Right cardiac atrium (tissue), 5 donors: ENCODE data around the gene SND1. TPM values are rescaled to one million over a fixed set of nuclear protein-coding genes. Genes with fewer than 3 reads are reported as not detected.

Experiments used
- ATAC-seq, 2 donors: fragments of 200-7000 bp; cut with Tn5 transposase; one replicate each; pipeline versions ENCODE4 v1.8.0 to v1.9.1; 2020; ENCODE audit warnings: moderate library complexity in 2 of 2, mild to moderate bottlenecking in 1 of 2
- DNase-seq, 3 donors: peaks; one replicate each; pipeline ENCODE4 v3.0.0-alpha.2; 2020
- H3K27ac ChIP-seq: one replicate; pipeline ENCODE4 v1.5.1; 2013; ENCODE audit warnings: mild to moderate bottlenecking, low read length, control low read depth, moderate library complexity
- H3K27me3 ChIP-seq: one replicate; pipeline ENCODE4 v1.6.1; 2013; ENCODE audit not compliant: control insufficient read depth, insufficient read depth
- H3K4me1 ChIP-seq: one replicate; pipeline ENCODE4 v1.6.1; 2013; ENCODE audit warnings: low read length; ENCODE audit not compliant: control insufficient read depth, insufficient read depth
- H3K4me3 ChIP-seq: one replicate; pipeline ENCODE4 v1.5.1; 2013; ENCODE audit warnings: low read length, control low read depth
- H3K9me3 ChIP-seq: one replicate; pipeline ENCODE4 v1.6.1; 2013; ENCODE audit warnings: low read length; ENCODE audit not compliant: control insufficient read depth
- WGBS: extraction: QIAGEN DNeasy Blood & Tissue Kit; methylation state at CpG from one replicate; pipeline ENCODE4 v1.1.7; 2013; 5-methylcytosine and 5-hydroxymethylcytosine counted together
- intact Hi-C, 4 donors: fragments of 100-400 bp; cut with DNase I; formaldehyde crosslinking; loops; one replicate each; pipeline versions ENCODE4 v1.11.0 to v1.14.0; 2022 to 2023
- polyA plus RNA-seq: library from polyadenylated mRNA; stranded (reverse); fragments of 200-250 nt; gene quantifications from one replicate; pipeline ENCODE4 v1.2.3, GENCODE V29; 2013
- total RNA-seq, 4 donors: library from RNA; stranded (reverse); fragmentation: NEBNext Ultra II Directional; extraction: Animal tissue kit (Norgen Biotek cat#: 25700); gene quantifications; one replicate each; pipeline ENCODE4 v1.2.1, GENCODE V29; 2021
- donor health status: healthy with polysubstance abuse.
- donor health status: DM: no; HTN: yes; CAD: no.
- donor health status: DM: no; HTN: no; CAD: no.
- donor health status: DM: no; HTN: yes; CAD: no; lungs with severe emphysema.
- donor health status: DM: yes; HTN: yes; CAD: no.

The SND1 gene
- total and polyA plus RNA-seq, 5 donors, result 50.0 to 107 (median 89.3) TPM

DNA sequence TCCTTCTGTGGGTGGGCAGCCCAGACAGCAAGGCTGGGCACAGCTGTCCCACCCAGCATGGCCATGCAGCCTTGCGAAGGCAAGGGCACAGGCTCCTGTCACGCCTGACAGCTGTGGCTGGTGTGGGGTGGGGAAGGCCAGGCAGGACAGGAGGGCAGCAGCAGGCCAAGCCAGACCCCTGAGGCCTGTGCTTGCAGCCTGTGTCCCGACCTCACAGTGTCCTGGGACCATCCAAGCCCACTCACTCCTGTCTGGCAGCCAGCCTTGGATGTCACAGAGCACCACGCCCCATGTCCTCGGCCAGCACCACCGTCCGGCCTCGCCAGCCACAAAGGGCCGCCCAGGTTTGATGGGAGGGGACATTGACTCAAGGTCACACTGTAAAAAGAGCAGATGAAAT lies 464.7 kb downstream of the SND1 start:
- Histone ChIP-seq H3K9me3 (no peaks in the 10 kb centered on the region), H3K27me3 (no peaks in the 10 kb centered on the region), H3K4me1 (no peaks in the 10 kb centered on the region), H3K27ac (no peak overlapping the region), H3K4me3 (no peak overlapping the region)
- DNase-seq (no peak), ATAC-seq (no peak)
- intact Hi-C loops, result no loop called here
- 96% methylated on average over 9 of the region's 9 CpGs for WGBS

GRCh38 chr7:128117691-128118090 lies 465.7 kb downstream of the SND1 start:
- no peak overlapping the region for H3K27ac ChIP-seq
- DNase-seq (no peak), ATAC-seq (no peak)
- 92% methylated on average over 6 of the region's 6 CpGs for WGBS
- intact Hi-C loops, result no loop called here
- no peaks in the 10 kb centered on the region for H3K9me3 ChIP-seq
- H3K27me3 ChIP-seq, result no peaks in the 10 kb centered on the region
- no peak overlapping the region for H3K4me3 ChIP-seq
- H3K4me1 ChIP-seq, result no peaks in the 10 kb centered on the region

DNA sequence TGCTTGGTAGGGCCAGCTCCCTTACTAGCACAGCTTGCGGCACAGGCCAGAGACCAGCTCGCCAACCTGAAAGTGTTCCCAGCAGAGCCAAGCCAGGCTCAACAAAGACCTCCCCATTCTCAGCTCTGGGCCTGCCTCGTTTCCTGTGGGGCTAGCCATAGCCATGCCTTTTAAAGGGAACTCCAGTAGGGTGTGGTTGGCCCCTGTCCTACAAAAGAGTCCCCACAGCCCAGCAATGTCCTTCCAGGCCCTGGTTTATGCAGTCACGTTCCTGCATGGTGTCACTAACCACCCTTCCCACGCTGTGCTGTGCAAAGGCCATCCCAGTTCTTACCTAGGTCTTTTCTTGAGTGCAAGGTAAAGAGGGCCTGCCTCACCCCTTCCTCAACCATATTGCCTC lies 467.0 kb downstream of the SND1 start:
- Histone ChIP-seq H3K4me3 (no peak overlapping the region), H3K27ac (no peak overlapping the region), H3K9me3 (no peaks in the 10 kb centered on the region), H3K4me1 (no peaks in the 10 kb centered on the region), H3K27me3 (no peaks in the 10 kb centered on the region)
- no peak for ATAC-seq
- WGBS, result 87% methylated on average over 5 of the region's 5 CpGs
- no peak for DNase-seq
- intact Hi-C loops, result no loop called here

- Histone ChIP-seq H3K27me3 (no peaks in the 10 kb centered on the region), H3K9me3 (no peaks in the 10 kb centered on the region), H3K4me3 (no peak overlapping the region), H3K27ac (no peak overlapping the region), H3K4me1 (no peaks in the 10 kb centered on the region)
- DNase-seq (no peak), ATAC-seq (no peak)
- WGBS, result 97% methylated on average over 7 of the region's 7 CpGs
- intact Hi-C loops, result no loop called here
Measured at GRCh38 chr7:128120116-128120515, 468.1 kb downstream of the SND1 start.

- ATAC-seq, result no peak
- no peak overlapping the region for H3K4me3 ChIP-seq
- intact Hi-C loops, result no loop called here
- H3K27me3 ChIP-seq, result no peaks in the 10 kb centered on the region
- no peak overlapping the region for H3K27ac ChIP-seq
- no peaks in the 10 kb centered on the region for H3K4me1 ChIP-seq
- peak in 1 of 3 donors; percentile 25 for DNase-seq
- H3K9me3 ChIP-seq, result no peaks in the 10 kb centered on the region
- WGBS, result 72% methylated on average over 7 of the region's 7 CpGs
Measured at GRCh38 chr7:128120976-128121490, 469.0 kb downstream of the SND1 start.

DNA sequence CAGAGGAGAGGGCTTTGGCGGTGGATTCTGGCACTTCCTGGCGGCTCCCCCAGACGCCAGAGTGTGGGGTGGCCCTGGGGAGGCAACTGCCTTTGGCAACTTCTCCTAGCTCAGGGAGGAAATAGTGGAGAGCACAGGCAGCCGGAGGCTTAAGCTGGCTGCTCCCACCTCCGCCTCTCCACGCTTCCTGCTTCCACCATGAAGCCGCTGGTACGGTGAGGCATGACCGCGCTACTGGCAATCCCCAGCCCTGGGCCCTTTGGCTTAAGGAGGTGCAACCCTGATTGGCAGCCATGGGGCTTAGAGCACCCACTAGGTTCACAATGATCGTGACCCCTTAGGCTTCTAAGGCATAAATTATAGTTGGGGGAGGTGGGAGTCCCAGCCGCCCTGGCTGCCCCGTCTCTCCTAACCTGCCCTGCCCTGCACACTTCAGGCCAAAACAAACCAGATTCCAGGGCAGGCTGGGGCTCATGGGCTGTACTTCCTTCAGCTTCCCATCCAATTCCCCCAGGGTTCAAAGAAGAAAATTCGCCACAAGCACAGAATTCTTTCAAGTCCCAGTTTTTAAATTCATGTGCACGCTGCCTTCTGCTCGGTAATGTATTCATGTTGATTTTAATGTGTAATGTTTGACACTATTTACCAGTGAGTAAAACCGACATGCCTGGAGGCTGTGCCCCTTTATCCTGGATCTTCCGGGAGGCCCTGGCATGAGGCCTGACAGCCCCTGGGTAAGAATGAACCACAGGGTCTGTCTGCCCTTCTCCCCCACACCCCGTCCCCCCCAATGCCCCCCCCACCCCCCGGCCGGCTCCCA lies 469.9 kb downstream of the SND1 start:
- Histone ChIP-seq H3K4me1 (no peaks in the 10 kb centered on the region), H3K4me3 (peak overlapping the region; percentile 34), H3K9me3 (no peaks in the 10 kb centered on the region), H3K27me3 (no peaks in the 10 kb centered on the region), H3K27ac (no peak overlapping the region)
- peak; percentile 65 to 85 (median 84) for DNase-seq
- intact Hi-C loops, result no loop called here
- ATAC-seq, result peak; percentile 92 to 94
- 48% methylated on average over 21 of the region's 21 CpGs for WGBS

- no peaks in the 10 kb centered on the region for H3K27me3 ChIP-seq
- no peaks in the 10 kb centered on the region for H3K4me1 ChIP-seq
- no peak overlapping the region for H3K4me3 ChIP-seq
- intact Hi-C loops, result no loop called here
- no peaks in the 10 kb centered on the region for H3K9me3 ChIP-seq
- H3K27ac ChIP-seq, result no peak overlapping the region
- ATAC-seq (no peak), DNase-seq (peak in 1 of 3 donors; percentile 15)
- WGBS, result 80% methylated on average over 12 of the region's 12 CpGs
Measured at GRCh38 chr7:128122576-128123290, 470.7 kb downstream of the SND1 start.

- H3K4me1 ChIP-seq, result no peaks in the 10 kb centered on the region
- H3K27me3 ChIP-seq, result no peaks in the 10 kb centered on the region
- H3K27ac ChIP-seq, result no peak overlapping the region
- H3K4me3 ChIP-seq, result no peak overlapping the region
- intact Hi-C loops, result no loop called here
- WGBS, result 78% methylated on average over 12 of the region's 12 CpGs
- DNase-seq (no peak), ATAC-seq (peak in 1 of 2 donors; percentile 13)
- no peaks in the 10 kb centered on the region for H3K9me3 ChIP-seq
Measured at GRCh38 chr7:128123291-128124037, 471.5 kb downstream of the SND1 start.

DNA sequence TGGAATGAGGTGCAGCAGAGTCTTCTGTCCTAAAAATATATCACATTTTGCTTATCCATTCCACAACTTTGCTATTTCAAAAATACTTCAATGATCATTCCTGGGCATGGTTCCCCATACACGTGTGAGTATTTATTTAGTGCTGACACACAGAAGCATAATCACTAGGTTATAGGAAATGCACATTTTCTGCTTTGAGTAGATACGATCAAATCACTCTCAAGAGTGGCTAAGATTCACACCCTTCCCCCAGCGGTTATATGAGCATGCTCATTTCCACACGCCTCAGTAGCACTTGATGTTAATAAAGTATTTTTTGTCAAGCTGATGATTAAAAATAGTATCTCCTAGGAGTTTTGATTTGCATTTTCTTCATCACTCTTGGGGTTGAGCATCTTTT lies 472.8 kb downstream of the SND1 start:
- no peak for DNase-seq
- no peak overlapping the region for H3K4me3 ChIP-seq
- no peaks in the 10 kb centered on the region for H3K9me3 ChIP-seq
- 57% methylated on average over 4 of the region's 4 CpGs for WGBS
- H3K27ac ChIP-seq, result no peak overlapping the region
- no peaks in the 10 kb centered on the region for H3K4me1 ChIP-seq
- intact Hi-C loops, result no loop called here
- ATAC-seq, result no peak
- no peaks in the 10 kb centered on the region for H3K27me3 ChIP-seq

- no peaks in the 10 kb centered on the region for H3K9me3 ChIP-seq
- H3K27ac ChIP-seq, result no peak overlapping the region
- DNase-seq, result no peak
- H3K27me3 ChIP-seq, result no peaks in the 10 kb centered on the region
- H3K4me1 ChIP-seq, result no peaks in the 10 kb centered on the region
- ATAC-seq, result no peak
- intact Hi-C loops, result no loop called here
- no peak overlapping the region for H3K4me3 ChIP-seq
- 51% methylated on average over 1 of the region's 1 CpG for WGBS
Measured at GRCh38 chr7:128125816-128126215, 473.8 kb downstream of the SND1 start.

- no peaks in the 10 kb centered on the region for H3K27me3 ChIP-seq
- WGBS, result 79% methylated on average over 3 of the region's 3 CpGs
- H3K4me3 ChIP-seq, result no peak overlapping the region
- intact Hi-C loops, result no loop called here
- H3K9me3 ChIP-seq, result no peaks in the 10 kb centered on the region
- no peaks in the 10 kb centered on the region for H3K4me1 ChIP-seq
- ATAC-seq (no peak), DNase-seq (no peak)
- no peak overlapping the region for H3K27ac ChIP-seq
Measured at GRCh38 chr7:128128401-128128800, 476.4 kb downstream of the SND1 start.
